ENCODE data around the gene ARID1B.

GRCh38 chr6:156974830-156975261 is 197.7 kb downstream of the ARID1B start:
- no peak for TF ChIP-seq MAZ (CRISPR knock-in tag; conservative IDR thresholded peaks at IDR 0.05 in 1 of 2, IDR thresholded peaks at IDR 0.05 in 1 of 2)
- no peak for TF ChIP-seq NFXL1 (CRISPR knock-in tag; IDR thresholded peaks at IDR 0.05)
- TF ChIP-seq CTCF (IDR thresholded peaks at IDR 0.05 in 2 of 3, conservative IDR thresholded peaks at IDR 0.05 in 1 of 3; ENCODE audit: insufficient read depth in 2 of 3, low read depth in 1 of 3, low read length in 3 of 3): no peak
- no peak for TF ChIP-seq RFX5 (IDR thresholded peaks at IDR 0.05; ENCODE audit: low read depth, low read length)
- TF ChIP-seq ZBTB9 (CRISPR knock-in tag; IDR thresholded peaks at IDR 0.05): no peak
- no peak for TF ChIP-seq TAF7 (tag; IDR thresholded peaks at IDR 0.05)
- no peak for TF ChIP-seq TEAD2 (tag; IDR thresholded peaks at IDR 0.05)
- no peak for TF ChIP-seq POLR2AphosphoS5 (IDR thresholded peaks at IDR 0.05; ENCODE audit: control insufficient read depth, insufficient read depth, low read depth, low read length)
- no peak for TF ChIP-seq HINFP (tag; conservative IDR thresholded peaks at IDR 0.05; ENCODE audit: low read depth)
- TF ChIP-seq ATF6 (CRISPR knock-in tag; IDR thresholded peaks at IDR 0.05): no peak
- TF ChIP-seq COPS2 (conservative IDR thresholded peaks at IDR 0.05): no peak
- no peak for TF ChIP-seq POLR2A (conservative IDR thresholded peaks at IDR 0.05)
- no peak for TF ChIP-seq ZZZ3 (IDR thresholded peaks at IDR 0.05)
- no peak for TF ChIP-seq GABPB1 (CRISPR knock-in tag; IDR thresholded peaks at IDR 0.05)
